GM10248 (cell line): ENCODE measurements around the gene COL23A1.

Experiments
- CTCF ChIA-PET: fragments of 300-600 bp; sonication (Branson Sonifier 250); formaldehyde crosslinking; extraction: SDS; loops from one replicate; lab custom pipeline; 2021; ENCODE audit warnings: antibody characterized with exemption; lab: Yijun Ruan, JAX
- POLR2A ChIA-PET: fragments of 350-650 bp; sonication (Branson Sonifier 250); formaldehyde crosslinking; extraction: SDS; loops from one replicate; lab custom pipeline; 2020; ENCODE audit warnings: antibody characterized with exemption; lab: Yijun Ruan, JAX
- DNase-seq: peaks from one replicate; pipeline ENCODE4 v3.0.0; 2012; ENCODE audit errors: extremely low spot score
- CTCF ChIP-seq: IDR thresholded peaks from 2 replicates; pipeline ENCODE4 v1.5.1; 2012; ENCODE audit warnings: mild to moderate bottlenecking, low read depth; ENCODE audit errors: extremely low read depth, missing control alignments, control extremely low read depth

COL23A1 gene

DNA sequence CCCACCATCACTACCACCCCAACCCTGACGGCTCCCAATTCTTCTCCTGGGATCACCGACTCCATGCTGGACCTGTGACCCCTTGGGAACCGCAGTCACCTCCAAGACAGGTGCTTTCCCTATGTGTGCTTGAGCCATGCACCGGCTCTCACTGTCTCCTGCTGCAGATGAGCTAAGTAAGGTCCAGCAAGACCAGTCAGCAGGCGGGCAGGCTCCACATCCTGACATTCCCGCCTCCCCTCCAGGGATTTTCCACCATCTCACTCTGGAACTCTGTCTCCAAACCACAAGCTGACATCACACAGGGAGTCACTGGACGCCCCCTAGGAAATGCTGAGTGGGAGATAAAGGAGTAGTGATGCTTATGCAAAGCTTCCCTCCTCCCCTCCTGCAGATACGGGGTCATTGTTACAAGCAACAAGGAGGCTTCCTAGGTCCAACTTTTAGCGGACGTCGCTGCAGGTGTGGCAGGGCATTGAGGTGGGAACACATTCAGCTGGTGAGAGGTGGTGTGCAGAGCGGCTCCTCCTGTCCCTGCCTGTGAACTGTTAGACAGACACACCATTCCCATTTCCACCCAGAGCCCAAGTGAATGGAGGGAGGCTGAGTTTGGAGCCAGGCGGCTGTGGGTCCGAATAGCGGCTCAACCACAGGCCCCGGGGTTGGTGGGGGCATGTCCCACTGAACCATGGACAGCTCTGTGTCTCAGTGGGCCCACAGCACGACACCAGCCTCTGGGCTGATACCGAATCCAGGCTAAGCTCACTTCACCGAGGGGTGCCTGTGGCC, 228.3 kb downstream of the COL23A1 start:
- POLR2A ChIA-PET: no interaction called here
- CTCF ChIA-PET: interaction anchor here (1.0 to 1.1 kb wide), 2 partner anchors 9 to 15 kb away, joined by 3 to 4 read pairs; no protein-coding TSS in a partner anchor
- no peak for TF ChIP-seq CTCF
- no peak for DNase-seq

GRCh38 chr5:178360926-178361235, 229.3 kb downstream of the COL23A1 start:
- TF ChIP-seq CTCF: no peak
- no peak for DNase-seq
- ChIA-PET CTCF (interaction anchor here (1.0 kb wide), 1 partner anchor 16 kb away, joined by 3 read pairs; no protein-coding TSS in a partner anchor), POLR2A (no interaction called here)

- no peak for TF ChIP-seq CTCF
- CTCF ChIA-PET: interaction anchor here (1.0 kb wide), 1 partner anchor 16 kb away, joined by 3 read pairs; no protein-coding TSS in a partner anchor
- POLR2A ChIA-PET: no interaction called here
- no peak for DNase-seq
These were observed 229.8 kb downstream of the COL23A1 start for GRCh38 chr5:178360222-178360925.

DNA sequence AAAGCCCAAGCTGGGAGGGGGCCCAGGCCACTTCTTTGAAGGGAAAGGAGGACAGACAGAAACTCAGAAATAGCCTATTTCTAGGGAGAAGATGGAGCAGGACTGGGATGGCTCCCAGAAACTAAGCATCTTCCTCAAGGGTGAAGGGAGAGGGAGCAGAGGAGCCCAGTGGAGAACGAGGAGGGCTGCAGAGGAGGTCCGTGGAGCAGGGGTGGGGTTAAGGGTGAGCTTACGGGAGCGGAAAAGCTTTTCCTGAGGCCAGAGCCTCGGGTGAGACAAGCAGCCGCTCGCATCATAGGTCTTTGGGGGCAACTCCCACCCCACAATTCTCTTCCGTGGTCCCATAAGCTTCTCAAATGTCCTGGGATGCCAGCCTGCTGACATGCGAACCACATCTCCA, 230.5 kb downstream of the COL23A1 start:
- POLR2A ChIA-PET: no interaction called here
- no peak for DNase-seq

DNA sequence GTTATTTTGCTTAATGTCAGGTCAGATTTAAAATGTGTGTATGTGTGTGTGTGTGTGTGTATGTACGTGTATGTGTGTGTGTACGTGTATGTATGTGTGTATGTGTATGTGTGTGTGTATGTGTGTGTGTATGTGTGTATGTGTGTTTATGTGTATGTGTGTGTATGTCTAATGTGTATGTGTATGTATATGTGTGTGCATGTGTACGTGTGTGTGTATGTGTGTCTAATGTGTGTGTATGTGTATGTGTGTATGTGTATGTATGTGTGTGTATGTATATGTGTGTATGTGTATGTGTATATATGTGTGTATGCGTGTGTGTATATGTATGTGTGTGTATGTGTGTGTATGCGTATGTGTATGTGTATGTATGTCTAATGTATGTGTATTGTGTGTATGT, 232.5 kb downstream of the COL23A1 start:
- ChIA-PET POLR2A (no interaction called here), CTCF (no interaction called here)
- TF ChIP-seq CTCF: no peak
- DNase-seq: no peak

More for the DNA sequence above, 230.5 kb downstream of the COL23A1 start:
- TF ChIP-seq CTCF: no peak
- CTCF ChIA-PET: no interaction called here

GRCh38 chr5:178357121-178357521, 233.1 kb downstream of the COL23A1 start:
- ChIA-PET CTCF (no interaction called here), POLR2A (no interaction called here)
- no peak for TF ChIP-seq CTCF
- DNase-seq: no peak
